HepG2 (cell line): ENCODE results near the gene ALOX5AP. TPM values are rescaled to one million over a fixed set of nuclear protein-coding genes. Genes with fewer than 3 reads are reported as not detected.

Experiments
- ATAC-seq: fragments of 200-7000 bp; cut with Tn5 transposase; 3 replicates; pipeline ENCODE4 v1.9.1; 2020; ENCODE audit warnings: mild to moderate bottlenecking, moderate library complexity
- BruUV-seq: library from RNA; stranded (reverse); fragments of 400-500 nt; replicated peaks from 2 replicates; lab custom pipeline; 2021; lab: Mats Ljungman, UMichigan
- CTCF ChIA-PET: fragments of 300-600 bp; formaldehyde crosslinking; extraction: SDS; loops from one replicate; lab custom pipeline; 2021; ENCODE audit warnings: low total read pairs, inconsistent platforms, low intra/inter-chr PET ratio; lab: Yijun Ruan, JAX
- POLR2A ChIA-PET: fragments of 350-600 bp; sonication (Branson Sonifier 250); formaldehyde crosslinking; loops from one replicate; lab custom pipeline; 2020; ENCODE audit warnings: antibody characterized with exemption, inconsistent platforms; lab: Yijun Ruan, JAX
- DNase-seq: peaks from one replicate; pipeline ENCODE4 v3.0.0-alpha.2; 2015; ENCODE audit warnings: low spot score
- FAIRE-seq: peaks from 3 replicates; lab custom pipeline; 2011; peaks lifted over from hg19 to GRCh38; lab: Jason Lieb, UNC
- H2AFZ ChIP-seq: one replicate; pipeline ENCODE4 v1.6.1; 2011; ENCODE audit warnings: low read length, inconsistent platforms
- H3K27ac ChIP-seq: fragments of 300-600 bp; 3 replicates; pipeline ENCODE4 v1.8.0; 2011; ENCODE audit warnings: mixed run types, mild to moderate bottlenecking, mixed read lengths, low read length, inconsistent platforms; ENCODE audit not compliant: insufficient read depth; ENCODE audit errors: extremely low read length
- H3K27me3 ChIP-seq, 2 experiments: fragments of 200-600 bp in 1 of 2; 2 replicates in 1 of 2; 3 replicates in 1 of 2; pipeline versions ENCODE4 v1.6.0 to v1.8.0; 2011; ENCODE audit warnings: low read length in 2 of 2, mild to moderate bottlenecking in 2 of 2, moderate library complexity in 2 of 2, inconsistent platforms in 1 of 2; ENCODE audit not compliant: insufficient read depth in 2 of 2, control insufficient read depth in 1 of 2
- H3K36me3 ChIP-seq, 2 experiments: fragments of 200-600 bp in 1 of 2; replicated peaks in 1 of 2; 2 replicates in 1 of 2; 3 replicates in 1 of 2; pipeline versions ENCODE4 v1.5.1 to v1.8.0; 2011; ENCODE audit warnings: low read length in 2 of 2, inconsistent platforms in 1 of 2; ENCODE audit not compliant: insufficient read depth in 2 of 2, control insufficient read depth in 1 of 2
- H3K4me1 ChIP-seq: 2 replicates; pipeline ENCODE4 v1.5.1; 2012; ENCODE audit warnings: low read length, inconsistent platforms; ENCODE audit not compliant: insufficient read depth
- H3K4me2 ChIP-seq: 2 replicates; pipeline ENCODE4 v1.6.0; 2011; ENCODE audit warnings: low read depth, low read length, inconsistent platforms
- H3K4me3 ChIP-seq, 3 experiments: fragments of 200-600 bp in 1 of 3; sonication (generic), shearing (Covaris generic) in 1 of 3; replicated peaks in 1 of 3; 2 replicates each; pipeline ENCODE4 v1.5.1; 2011 to 2016; ENCODE audit warnings: low read length in 3 of 3, inconsistent platforms in 2 of 3, low read depth in 2 of 3, mild to moderate bottlenecking in 2 of 3, control low read depth in 1 of 3, mixed read lengths in 1 of 3; ENCODE audit not compliant: insufficient read depth in 1 of 3
- H3K79me2 ChIP-seq: one replicate; pipeline ENCODE4 v1.6.1; 2011; ENCODE audit warnings: low read length, inconsistent platforms; ENCODE audit not compliant: insufficient read depth
- H3K9ac ChIP-seq: 2 replicates; pipeline ENCODE4 v1.6.0; 2011; ENCODE audit warnings: mild to moderate bottlenecking, low read depth, low read length, inconsistent platforms; ENCODE audit not compliant: insufficient read depth
- H3K9me3 ChIP-seq: 2 replicates; pipeline ENCODE4 v1.5.1; 2012; ENCODE audit warnings: mild to moderate bottlenecking, low read length
- H4K20me1 ChIP-seq: 2 replicates; pipeline ENCODE4 v1.6.0; 2011; ENCODE audit warnings: inconsistent platforms, mild to moderate bottlenecking, low read length, moderate library complexity; ENCODE audit not compliant: insufficient read depth
- CHD4 ChIP-seq: fragments of 200-600 bp; sonication (generic); IDR thresholded peaks from 2 replicates; pipeline ENCODE4 v1.7.0; 2017; ENCODE audit warnings: mild to moderate bottlenecking, low read length, borderline replicate concordance
- CSRNP2 ChIP-seq: sonication (generic); formaldehyde crosslinking; conservative IDR thresholded peaks from 2 replicates; pipeline ENCODE4 v1.8.0; 2022; ENCODE audit warnings: low read depth, missing genetic modification reagents
- E2F5 ChIP-seq: sonication (generic); formaldehyde crosslinking; conservative IDR thresholded peaks from 2 replicates; pipeline ENCODE4 v1.4.0; 2020; ENCODE audit warnings: missing genetic modification reagents
- ETV6 ChIP-seq: sonication (generic); formaldehyde crosslinking; conservative IDR thresholded peaks from 2 replicates; pipeline ENCODE4 v1.4.0; 2020; ENCODE audit warnings: missing genetic modification reagents
- FOXC1 ChIP-seq: sonication (generic); formaldehyde crosslinking; IDR thresholded peaks from 2 replicates; pipeline ENCODE4 v1.8.0; 2022; ENCODE audit warnings: mild to moderate bottlenecking, missing genetic modification reagents, borderline replicate concordance
- FOXP4 ChIP-seq: sonication (generic); formaldehyde crosslinking; IDR thresholded peaks from 2 replicates; pipeline ENCODE4 v1.4.0; 2020; ENCODE audit warnings: missing genetic modification reagents
- SP1 ChIP-seq, 2 experiments: fragments of 450-650 bp in 1 of 2; sonication (generic) in 1 of 2; formaldehyde crosslinking in 1 of 2; IDR thresholded peaks; 2 replicates each; pipeline versions ENCODE4 v1.4.0 to v1.6.1; 2016 to 2020; ENCODE audit warnings: missing genetic modification reagents in 1 of 2
- TEAD2 ChIP-seq: sonication (generic); formaldehyde crosslinking; IDR thresholded peaks from 2 replicates; pipeline ENCODE4 v1.9.0; 2021; ENCODE audit warnings: missing genetic modification reagents
- ZBTB21 ChIP-seq: sonication (generic); formaldehyde crosslinking; IDR thresholded peaks from 2 replicates; pipeline ENCODE4 v1.4.0; 2020; ENCODE audit warnings: missing genetic modification reagents
- ZFAT ChIP-seq: sonication (generic); formaldehyde crosslinking; conservative IDR thresholded peaks from 2 replicates; pipeline ENCODE4 v1.8.1; 2023; ENCODE audit warnings: missing genetic modification reagents, inconsistent platforms
- ZFP36L2 ChIP-seq: sonication (generic); formaldehyde crosslinking; IDR thresholded peaks from 2 replicates; pipeline ENCODE4 v1.4.0; 2020; ENCODE audit warnings: missing genetic modification reagents
- ZMYM3 ChIP-seq: sonication (generic); formaldehyde crosslinking; IDR thresholded peaks from 2 replicates; pipeline ENCODE4 v1.5.1; 2020; ENCODE audit warnings: mild to moderate bottlenecking, missing genetic modification reagents
- ZNF180 ChIP-seq: sonication (generic); formaldehyde crosslinking; IDR thresholded peaks from 2 replicates; pipeline ENCODE4 v1.4.0; 2020; ENCODE audit warnings: low read depth, missing genetic modification reagents, borderline replicate concordance
- ZNF256 ChIP-seq: sonication (generic); formaldehyde crosslinking; conservative IDR thresholded peaks from 2 replicates; pipeline ENCODE4 v1.4.0; 2020; ENCODE audit warnings: missing genetic modification reagents
- WGBS: methylation state at CpG from one replicate; pipeline ENCODE4 v1.1.6; 2017; ENCODE audit warnings: low lambda C conversion rate; 5-methylcytosine and 5-hydroxymethylcytosine counted together
- in situ Hi-C: cut with HindIII; loops from 2 replicates; pipeline ENCODE4 v1.10.0; 2017; ENCODE audit warnings: low pct_unique_long_range_greater_than_20kb; ENCODE audit not compliant: extremely low pct_ligation_motif_present
- intact Hi-C: fragments of 100-400 bp; cut with micrococcal nuclease; formaldehyde crosslinking; loops from one replicate; pipeline ENCODE4 v1.10.0; 2022; ENCODE audit not compliant: unreplicated experiment
- polyA plus RNA-seq, 8 experiments: library from polyadenylated mRNA; depleted of rRNA in 3 of 8; stranded (reverse) in 7 of 8; unstranded in 1 of 8; fragments of >200 nt; fragmentation: Illumina TruSeq in 4 of 8; extraction: Trizol in 4 of 8; gene quantifications; 2 replicates each; pipeline versions ENCODE4 v1.2.1 to v1.2.3, GENCODE V29; 2011 to 2016; ENCODE audit warnings: low read depth in 4 of 8, missing spikeins in 1 of 8, mixed read lengths in 1 of 8; ENCODE audit not compliant: insufficient read depth in 1 of 8
- total RNA-seq, 5 experiments: library from RNA; depleted of rRNA; stranded (reverse); fragments of >200 nt; fragmentation: Illumina TruSeq; extraction: Trizol; gene quantifications; 2 replicates each; pipeline ENCODE4 v1.2.3, GENCODE V29; 2016; ENCODE audit warnings: low read depth in 1 of 5

ALOX5AP gene
- total and polyA plus RNA-seq, 2 of the 13 experiments (the other 11 are each of a cell fraction or from before 2014, with no cell fraction given): 0.97 to 1.2 TPM

GRCh38 chr13:30732046-30732390, 3.3 kb upstream of the ALOX5AP start:
- ATAC-seq: no peak
- 53% methylated on average over 21 of the region's 21 CpGs for WGBS
- H4K20me1 ChIP-seq: no peaks in the 10 kb centered on the region
- no TSS peak for BruUV-seq
- intact Hi-C loops: no loop called here
- H3K79me2 ChIP-seq: no peaks in the 10 kb centered on the region
- H3K9me3 ChIP-seq: no peaks in the 10 kb centered on the region
- ChIA-PET CTCF (no interaction called here), POLR2A (no interaction called here)
- DNase-seq: no peak
- no peak overlapping the region for H3K27ac ChIP-seq
- peaks cover 0 to 2% of the 10 kb centered on the region in 2 experiments; a peak in 1 of 5 replicates for H3K27me3 ChIP-seq
- no peak overlapping the region for H3K4me3 ChIP-seq
- no peak overlapping the region for H3K9ac ChIP-seq
- H3K4me2 ChIP-seq: no peak overlapping the region
- H3K4me1 ChIP-seq: peaks cover 15% of the 10 kb centered on the region
- TF ChIP-seq E2F5 (no peak), CHD4 (no peak), CSRNP2 (CRISPR knock-in tag) (no peak), SP1 (IDR thresholded peaks at IDR 0.05) (no peak), SP1 (CRISPR knock-in tag; IDR thresholded peaks at IDR 0.05) (no peak), ZFAT (CRISPR knock-in tag) (no peak), ZMYM3 (CRISPR knock-in tag) (no peak), ZBTB21 (CRISPR knock-in tag) (no peak), ZFP36L2 (CRISPR knock-in tag) (no peak), FOXC1 (CRISPR knock-in tag) (no peak), FOXP4 (no peak), ETV6 (no peak), TEAD2 (CRISPR knock-in tag) (no peak), ZNF180 (no peak), ZNF256 (CRISPR knock-in tag) (no peak)
- H3K36me3 ChIP-seq: no peaks in the 10 kb centered on the region
- H2AFZ ChIP-seq: no peak overlapping the region
- in situ Hi-C loops: no loop called here
- no peak for FAIRE-seq
